Erythroblast (primary cell): Measurements from ENCODE around the gene COMMD2.

Experiments used
- GATA1 ChIP-seq: IDR thresholded peaks from 2 replicates; pipeline ENCODE4 v1.6.1; 2011; ENCODE audit warnings: low read depth, mild to moderate bottlenecking, control low read depth, low read length, moderate library complexity
- POLR2A ChIP-seq: IDR thresholded peaks from 2 replicates; pipeline ENCODE4 v1.6.1; 2011; ENCODE audit warnings: mild to moderate bottlenecking, low read length

DNA sequence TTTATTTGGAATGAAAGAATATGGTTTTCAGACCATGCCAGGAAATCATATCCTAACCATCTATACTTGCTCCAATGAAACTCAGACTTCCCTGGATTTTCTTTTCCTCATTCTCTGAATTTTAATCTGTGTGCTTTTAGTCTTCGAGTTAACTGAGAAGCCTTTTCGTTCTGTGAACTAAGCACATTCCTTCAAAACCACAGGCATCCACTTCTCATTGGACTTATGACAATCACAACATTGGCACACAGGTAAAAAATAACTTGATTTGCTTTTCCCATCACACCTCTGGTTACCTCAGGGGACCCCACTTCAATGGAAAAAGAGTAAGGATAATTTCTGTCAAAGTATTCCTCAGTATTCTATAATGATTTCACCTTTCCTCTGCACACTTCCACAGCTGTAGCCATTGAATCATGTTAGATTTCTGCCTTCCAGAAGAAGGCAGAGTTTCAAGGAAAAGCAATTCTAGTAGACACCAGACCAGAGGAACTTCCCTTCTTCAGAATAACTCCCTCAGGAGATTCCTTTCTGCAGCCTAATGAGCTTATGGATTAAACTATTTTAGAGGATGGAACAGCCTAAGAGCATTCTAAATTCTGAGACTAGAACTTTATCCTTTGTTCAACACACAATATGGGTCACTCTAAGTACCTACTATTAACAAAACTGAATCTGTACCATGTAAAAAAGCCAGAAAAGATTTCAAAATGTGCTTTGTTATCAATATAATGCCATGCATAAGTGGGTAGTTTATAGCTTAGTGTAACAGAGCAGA, 15.9 kb downstream of the COMMD2 start:
- TF ChIP-seq POLR2A (no peak), GATA1 (no peak)
